Ascending aorta (tissue), 2 donors: ENCODE data around the gene VSTM2L. TPM values are rescaled to one million over a fixed set of nuclear protein-coding genes. Genes with fewer than 3 reads are reported as not detected.

Source experiments
- DNase-seq, 2 donors: peaks; one replicate each; pipeline ENCODE4 v3.0.0-alpha.2; 2019; ENCODE audit warnings: low spot score in 2 of 2
- H3K27ac ChIP-seq, 2 donors: fragments of 200-600 bp; sonication (generic); one replicate each; pipeline ENCODE4 v1.5.1; 2016 to 2017; ENCODE audit warnings: mild to moderate bottlenecking in 1 of 2
- H3K27me3 ChIP-seq: fragments of 200-600 bp; sonication (generic); one replicate; pipeline ENCODE4 v1.5.1; 2017
- H3K36me3 ChIP-seq, 2 donors: fragments of 200-600 bp; sonication (generic); one replicate each; pipeline ENCODE4 v1.5.1; 2016
- H3K4me1 ChIP-seq, 2 donors: fragments of 200-600 bp; sonication (generic); one replicate each; pipeline ENCODE4 v1.5.1; 2016 to 2017; ENCODE audit warnings: mild to moderate bottlenecking in 1 of 2
- H3K4me3 ChIP-seq, 2 donors: fragments of 200-600 bp; sonication (generic); one replicate each; pipeline ENCODE4 v1.5.1; 2016 to 2017; ENCODE audit warnings: mild to moderate bottlenecking in 1 of 2
- H3K9me3 ChIP-seq, 2 donors: fragments of 200-600 bp; sonication (generic); one replicate each; pipeline ENCODE4 v1.5.1; 2016
- CTCF ChIP-seq, 3 experiments: fragments of 200-600 bp in 2 of 3; fragments of 450-650 bp in 1 of 3; sonication (generic) in 2 of 3; IDR thresholded peaks; one replicate each; pipeline ENCODE4 v1.5.1; 2016 to 2019; ENCODE audit warnings: antibody characterized with exemption in 3 of 3, mild to moderate bottlenecking in 1 of 3, moderate library complexity in 1 of 3
- intact Hi-C: fragments of 100-400 bp; cut with DNase I; formaldehyde crosslinking; loops from one replicate; pipeline ENCODE4 v1.15.1; 2023
- total RNA-seq: library from RNA; depleted of rRNA; stranded (reverse); fragments of >200 nt; gene quantifications from one replicate; pipeline ENCODE4 v1.1.0, GENCODE V29; 2016

The VSTM2L gene
- total RNA-seq, 1 donor from 2014 or later: 1.1 TPM

DNA sequence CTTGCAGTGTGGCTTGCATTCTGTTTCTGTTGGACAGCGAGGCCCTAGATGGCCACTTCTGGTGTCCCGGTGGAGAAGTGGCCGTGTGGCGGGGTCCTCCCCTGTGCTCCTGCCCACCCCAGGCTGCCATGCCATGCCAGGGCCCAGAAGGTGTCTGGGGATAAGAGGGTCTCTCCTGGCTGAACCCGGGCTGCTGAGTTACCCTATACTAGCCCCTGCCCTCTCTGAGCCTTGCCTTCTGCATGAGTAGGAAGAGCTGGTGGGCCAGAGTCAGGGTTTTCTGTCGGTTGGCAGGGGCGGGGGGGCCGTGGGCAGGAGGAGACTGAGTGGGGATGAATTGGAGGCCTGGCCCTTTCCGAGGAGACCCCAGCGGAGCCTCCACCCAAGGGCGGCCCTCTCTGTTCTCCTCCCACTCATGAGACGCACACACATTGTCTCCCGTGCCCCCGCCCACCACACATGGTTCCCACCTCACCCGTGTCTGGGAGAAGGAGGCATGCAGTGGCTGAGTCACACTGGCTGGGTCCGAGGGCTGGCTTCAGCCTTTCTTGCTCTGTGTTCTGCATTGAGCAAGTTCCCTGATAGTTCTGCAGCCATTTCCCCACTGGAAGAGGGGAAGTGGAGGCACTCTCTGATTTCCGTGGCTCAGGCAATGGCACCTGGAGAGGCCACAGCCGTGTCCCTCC, 24.6 kb downstream of the VSTM2L start:
- Histone ChIP-seq H3K27ac (no peak overlapping the region), H3K27me3 (no peaks in the 10 kb centered on the region), H3K36me3 (no peaks in the 10 kb centered on the region), H3K9me3 (no peaks in the 10 kb centered on the region), H3K4me3 (no peak overlapping the region), H3K4me1 (no peaks in the 10 kb centered on the region)
- TF ChIP-seq CTCF (IDR thresholded peaks at IDR 0.05): no peak
- intact Hi-C loops: no loop called here
- no peak for DNase-seq

- Histone ChIP-seq H3K36me3 (no peaks in the 10 kb centered on the region), H3K9me3 (no peaks in the 10 kb centered on the region), H3K27me3 (no peaks in the 10 kb centered on the region), H3K4me1 (no peaks in the 10 kb centered on the region), H3K27ac (no peak overlapping the region), H3K4me3 (no peak overlapping the region)
- no peak for DNase-seq
- no peak for TF ChIP-seq CTCF (IDR thresholded peaks at IDR 0.05)
- intact Hi-C loops: no loop called here
Observed at GRCh38 chr20:37928996-37929682, 26.2 kb downstream of the VSTM2L start.

- H3K27ac ChIP-seq: no peak overlapping the region
- H3K27me3 ChIP-seq: no peaks in the 10 kb centered on the region
- H3K36me3 ChIP-seq: no peaks in the 10 kb centered on the region
- no peak overlapping the region for H3K4me3 ChIP-seq
- no peaks in the 10 kb centered on the region for H3K9me3 ChIP-seq
- no peak for TF ChIP-seq CTCF (IDR thresholded peaks at IDR 0.05)
- intact Hi-C loops: no loop called here
- H3K4me1 ChIP-seq: no peaks in the 10 kb centered on the region
- DNase-seq: no peak
Observed at GRCh38 chr20:37929683-37930014, 26.7 kb downstream of the VSTM2L start.

DNA sequence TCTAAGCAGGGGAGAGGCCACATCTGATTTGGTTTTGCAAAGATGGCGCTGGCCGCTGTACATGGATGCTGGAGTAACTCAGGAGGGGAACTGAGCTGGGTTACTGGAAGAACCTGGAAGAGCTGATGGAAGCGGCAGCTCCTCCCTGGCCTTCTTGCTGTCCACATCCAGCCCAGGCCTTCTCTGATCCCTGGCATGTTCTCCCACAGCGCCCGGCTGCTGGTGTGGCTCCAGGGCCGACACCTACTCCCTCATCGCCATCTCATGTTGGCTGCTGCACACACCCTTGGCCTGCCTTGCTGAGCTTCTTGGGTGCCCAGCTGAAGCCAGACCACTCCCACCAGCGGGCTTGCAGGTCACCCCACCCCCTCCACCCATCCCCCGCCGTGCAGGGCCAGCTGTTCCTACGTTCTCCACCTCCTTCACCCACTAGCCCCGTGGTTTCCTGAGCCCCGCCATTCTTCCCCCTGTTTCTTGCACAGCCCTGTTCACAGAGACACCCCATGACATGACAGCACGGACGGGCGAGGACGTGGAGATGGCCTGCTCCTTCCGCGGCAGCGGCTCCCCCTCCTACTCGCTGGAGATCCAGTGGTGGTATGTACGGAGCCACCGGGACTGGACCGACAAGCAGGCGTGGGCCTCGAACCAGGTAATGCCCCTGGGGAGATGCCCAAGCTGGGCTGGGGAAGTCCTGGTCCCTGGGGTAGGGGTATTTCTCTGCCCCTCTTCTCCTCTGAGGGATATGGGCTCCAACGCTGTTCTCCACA, 28.4 kb downstream of the VSTM2L start:
- Histone ChIP-seq H3K4me1 (no peaks in the 10 kb centered on the region), H3K27ac (no peak overlapping the region), H3K4me3 (no peak overlapping the region), H3K36me3 (no peaks in the 10 kb centered on the region), H3K27me3 (no peaks in the 10 kb centered on the region), H3K9me3 (no peaks in the 10 kb centered on the region)
- TF ChIP-seq CTCF (IDR thresholded peaks at IDR 0.05): no peak
- intact Hi-C loops: no loop called here
- no peak for DNase-seq

- no peak for TF ChIP-seq CTCF (IDR thresholded peaks at IDR 0.05)
- Histone ChIP-seq H3K9me3 (no peaks in the 10 kb centered on the region), H3K36me3 (no peaks in the 10 kb centered on the region), H3K27ac (no peak overlapping the region), H3K4me1 (no peaks in the 10 kb centered on the region), H3K4me3 (no peak overlapping the region), H3K27me3 (no peaks in the 10 kb centered on the region)
- intact Hi-C loops: no loop called here
- no peak for DNase-seq
Observed at GRCh38 chr20:37932074-37932473, 29.1 kb downstream of the VSTM2L start.
